ENCODE measurements around the gene LARP6.

GRCh38 chr15:70781236-70781635 is 72.7 kb downstream of the LARP6 start:
- TF ChIP-seq EZH2 (IDR thresholded peaks at IDR 0.05; ENCODE audit: borderline replicate concordance, insufficient read depth, low read depth, low read length, poor library complexity, severe bottlenecking), result no peak
- no peak for TF ChIP-seq CTCF (IDR thresholded peaks at IDR 0.05)
